ENCODE data around the gene C1QTNF3.

Gene C1QTNF3

GRCh38 chr5:34015120-34015822 lies 27.7 kb downstream of the C1QTNF3 start:
- Histone ChIP-seq H4K20me1 (ENCODE audit: low read depth, low read length) (no peaks in the 10 kb centered on the region), H3K9ac (ENCODE audit: low read length) (no peak overlapping the region), H3K36me3 (ENCODE audit: low read length) (no peaks in the 10 kb centered on the region), H3F3A (ENCODE audit: insufficient read depth) (no peaks in the 10 kb centered on the region), H2AFZ (ENCODE audit: low read depth, low read length, severe bottlenecking) (no peak overlapping the region), H3K9me2 (replicated peaks; ENCODE audit: insufficient read depth, low read length) (no peaks in the 10 kb centered on the region), H3K4me2 (ENCODE audit: low read depth, low read length, poor library complexity, severe bottlenecking) (no peak overlapping the region), H3K27me3 (ENCODE audit: low read length) (no peaks in the 10 kb centered on the region), H3K9me3 (ENCODE audit: insufficient read depth, low read length) (no peaks in the 10 kb centered on the region), H3K79me2 (ENCODE audit: insufficient read depth, low read length) (no peaks in the 10 kb centered on the region), H3K27ac (ENCODE audit: low read depth, low read length) (no peak overlapping the region), H3K4me3 (ENCODE audit: insufficient read depth, low read length, poor library complexity, severe bottlenecking) (no peak overlapping the region)
- TF ChIP-seq CTCF (IDR thresholded peaks at IDR 0.05; ENCODE audit: insufficient read depth, low read length, poor library complexity, severe bottlenecking) (no peak), EZH2phosphoT487 (conservative IDR thresholded peaks at IDR 0.05; ENCODE audit: low read length) (no peak)

GRCh38 chr5:34014626-34015025 lies 28.4 kb downstream of the C1QTNF3 start:
- Histone ChIP-seq H4K20me1 (ENCODE audit: low read depth, low read length) (no peaks in the 10 kb centered on the region), H3K36me3 (ENCODE audit: low read length) (no peaks in the 10 kb centered on the region), H3K9me3 (ENCODE audit: insufficient read depth, low read length) (no peaks in the 10 kb centered on the region), H3K9me2 (replicated peaks; ENCODE audit: insufficient read depth, low read length) (no peaks in the 10 kb centered on the region), H2AFZ (ENCODE audit: low read depth, low read length, severe bottlenecking) (no peak overlapping the region), H3K79me2 (ENCODE audit: insufficient read depth, low read length) (no peaks in the 10 kb centered on the region), H3K4me2 (ENCODE audit: low read depth, low read length, poor library complexity, severe bottlenecking) (no peak overlapping the region), H3K27me3 (ENCODE audit: low read length) (no peaks in the 10 kb centered on the region), H3K9ac (ENCODE audit: low read length) (no peak overlapping the region), H3K27ac (ENCODE audit: low read depth, low read length) (no peak overlapping the region), H3K4me3 (ENCODE audit: insufficient read depth, low read length, poor library complexity, severe bottlenecking) (no peak overlapping the region), H3F3A (ENCODE audit: insufficient read depth) (0 out of 2 replicates have a peak, but pooled peaks cover under 1% of the 10 kb centered on the region)
- TF ChIP-seq CTCF (IDR thresholded peaks at IDR 0.05; ENCODE audit: insufficient read depth, low read length, poor library complexity, severe bottlenecking): no peak
- no peak for TF ChIP-seq EZH2phosphoT487 (conservative IDR thresholded peaks at IDR 0.05; ENCODE audit: low read length)

- H3K36me3 ChIP-seq (ENCODE audit: low read length): no peaks in the 10 kb centered on the region
- no peaks in the 10 kb centered on the region for H4K20me1 ChIP-seq (ENCODE audit: low read depth, low read length)
- no peak overlapping the region for H3K27ac ChIP-seq (ENCODE audit: low read depth, low read length)
- H3F3A ChIP-seq (ENCODE audit: insufficient read depth): peaks cover 11% of the 10 kb centered on the region; the same call in 1 of the 2 replicates
- no peak overlapping the region for H3K4me3 ChIP-seq (ENCODE audit: insufficient read depth, low read length, poor library complexity, severe bottlenecking)
- no peak overlapping the region for H2AFZ ChIP-seq (ENCODE audit: low read depth, low read length, severe bottlenecking)
- H3K9ac ChIP-seq (ENCODE audit: low read length): no peak overlapping the region
- no peaks in the 10 kb centered on the region for H3K9me3 ChIP-seq (ENCODE audit: insufficient read depth, low read length)
- H3K9me2 ChIP-seq (replicated peaks; ENCODE audit: insufficient read depth, low read length): no peaks in the 10 kb centered on the region
- no peak overlapping the region for H3K4me2 ChIP-seq (ENCODE audit: low read depth, low read length, poor library complexity, severe bottlenecking)
- H3K27me3 ChIP-seq (ENCODE audit: low read length): no peaks in the 10 kb centered on the region
- no peaks in the 10 kb centered on the region for H3K79me2 ChIP-seq (ENCODE audit: insufficient read depth, low read length)
- TF ChIP-seq EZH2phosphoT487 (conservative IDR thresholded peaks at IDR 0.05; ENCODE audit: low read length) (no peak), CTCF (IDR thresholded peaks at IDR 0.05; ENCODE audit: insufficient read depth, low read length, poor library complexity, severe bottlenecking) (no peak)
These were observed 29.5 kb downstream of the C1QTNF3 start for GRCh38 chr5:34013547-34013946.
